H1 (cell line): ENCODE data around the gene DDI1. TPM values are rescaled to one million over a fixed set of nuclear protein-coding genes. Genes with fewer than 3 reads are reported as not detected.

Experiments
- CTCF ChIA-PET: fragments of 300-600 bp; sonication (Branson Sonifier 250); formaldehyde crosslinking; loops from one replicate; lab custom pipeline; 2021; ENCODE audit not compliant: partially characterized antibody; lab: Charles Lee
- POLR2A ChIA-PET: fragments of 300-600 bp; sonication (Branson Sonifier 250); formaldehyde crosslinking; loops from one replicate; lab custom pipeline; 2021; ENCODE audit warnings: inconsistent platforms; ENCODE audit not compliant: partially characterized antibody; lab: Charles Lee
- DNase-seq, 2 experiments: peaks; one replicate each; pipeline versions ENCODE4 v3.0.0 to v3.0.0-alpha.2; 2010 to 2022; ENCODE audit warnings: low spot score in 2 of 2, low read depth in 1 of 2, mixed read lengths in 1 of 2
- FAIRE-seq: peaks from 2 replicates; lab custom pipeline; 2011; peaks lifted over from hg19 to GRCh38; lab: Jason Lieb, UNC
- H2AFZ ChIP-seq: 2 replicates; pipeline ENCODE4 v1.8.1; 2012; ENCODE audit warnings: low read length, inconsistent platforms
- H2AK5ac ChIP-seq: 2 replicates; pipeline ENCODE4 v1.6.1; 2013; ENCODE audit warnings: low read depth, low read length
- H2BK120ac ChIP-seq: replicated peaks from 2 replicates; pipeline ENCODE3; 2013; ENCODE audit warnings: low read depth, low read length, inconsistent platforms
- H2BK12ac ChIP-seq: 2 replicates; pipeline ENCODE4 v1.6.1; 2013; ENCODE audit warnings: low read depth, low read length
- H2BK15ac ChIP-seq: 2 replicates; pipeline ENCODE4 v1.6.1; 2013; ENCODE audit warnings: low read length
- H2BK20ac ChIP-seq: 2 replicates; pipeline ENCODE4 v1.6.1; 2013; ENCODE audit warnings: low read length
- H2BK5ac ChIP-seq: 2 replicates; pipeline ENCODE4 v1.6.1; 2013; ENCODE audit warnings: low read depth, low read length
- H3K14ac ChIP-seq: 2 replicates; pipeline ENCODE4 v1.6.1; 2013; ENCODE audit warnings: inconsistent platforms; ENCODE audit not compliant: insufficient read length
- H3K18ac ChIP-seq: 2 replicates; pipeline ENCODE4 v1.6.1; 2013; ENCODE audit warnings: low read length; ENCODE audit errors: extremely low read depth
- H3K23ac ChIP-seq: 2 replicates; pipeline ENCODE4 v1.6.1; 2013; ENCODE audit warnings: inconsistent platforms; ENCODE audit not compliant: insufficient read length
- H3K23me2 ChIP-seq: 2 replicates; pipeline ENCODE4 v1.6.1; 2013; ENCODE audit warnings: low read depth, low read length
- H3K27ac ChIP-seq: 2 replicates; pipeline ENCODE4 v1.6.1; 2011; ENCODE audit warnings: low read depth, low read length, inconsistent platforms
- H3K27me3 ChIP-seq, 4 experiments: replicated peaks in 1 of 4; 1 replicate in 1 of 4; 2 replicates in 3 of 4; pipeline versions ENCODE4 v1.6.1 to v1.8.1; 2011 to 2013; ENCODE audit warnings: low read length in 3 of 4, mild to moderate bottlenecking in 3 of 4, inconsistent platforms in 2 of 4, mixed read lengths in 2 of 4, moderate library complexity in 1 of 4; ENCODE audit not compliant: control insufficient read depth in 3 of 4, insufficient read depth in 3 of 4; ENCODE audit errors: extremely low read depth in 1 of 4
- H3K36me3 ChIP-seq, 4 experiments: 2 replicates each; pipeline versions ENCODE4 v1.6.1 to v1.8.1; 2011 to 2013; ENCODE audit warnings: mild to moderate bottlenecking in 4 of 4, low read length in 3 of 4, moderate library complexity in 2 of 4, control low read depth in 1 of 4, inconsistent platforms in 1 of 4; ENCODE audit not compliant: insufficient read depth in 4 of 4, control insufficient read depth in 2 of 4
- H3K4ac ChIP-seq: replicated peaks from 2 replicates; pipeline ENCODE3; 2013; ENCODE audit warnings: low read length, low read depth, mixed read lengths, inconsistent platforms; ENCODE audit not compliant: insufficient read length
- H3K4me1 ChIP-seq, 4 experiments: replicated peaks in 1 of 4; 1 replicate in 1 of 4; 2 replicates in 3 of 4; pipeline versions ENCODE4 v1.6.1 to v1.8.1; 2011 to 2013; ENCODE audit warnings: low read length in 3 of 4, inconsistent platforms in 2 of 4, mixed read lengths in 1 of 4; ENCODE audit not compliant: insufficient read depth in 4 of 4, control insufficient read depth in 3 of 4
- H3K4me2 ChIP-seq, 2 experiments: 2 replicates each; pipeline versions ENCODE4 v1.6.1 to v1.8.1; 2011 to 2013; ENCODE audit warnings: low read depth in 2 of 2, low read length in 2 of 2, control low read depth in 1 of 2, inconsistent platforms in 1 of 2, mild to moderate bottlenecking in 1 of 2; ENCODE audit not compliant: insufficient read depth in 1 of 2
- H3K4me3 ChIP-seq, 4 experiments: fragments of 200-600, 300-600 bp in 1 of 4; sonication (generic), shearing (Covaris generic), sonication (Bioruptor Twin) in 1 of 4; 2 replicates each; pipeline versions ENCODE4 v1.5.1 to v1.8.1; 2011 to 2016; ENCODE audit warnings: low read length in 4 of 4, low read depth in 3 of 4, control low read depth in 2 of 4, inconsistent platforms in 2 of 4, mild to moderate bottlenecking in 2 of 4, mixed read lengths in 1 of 4, moderate library complexity in 1 of 4; ENCODE audit not compliant: insufficient read depth in 2 of 4; ENCODE audit errors: extremely low read depth in 1 of 4
- H3K56ac ChIP-seq: replicated peaks from 2 replicates; pipeline ENCODE3; 2013; ENCODE audit warnings: low read depth, mild to moderate bottlenecking, mixed read lengths, low read length, inconsistent platforms; ENCODE audit not compliant: insufficient read length
- H3K79me1 ChIP-seq: 2 replicates; pipeline ENCODE4 v1.6.1; 2013; ENCODE audit warnings: low read depth, low read length, control low read depth
- H3K79me2 ChIP-seq, 2 experiments: 2 replicates each; pipeline versions ENCODE4 v1.6.1 to v1.8.1; 2012 to 2013; ENCODE audit warnings: low read length in 2 of 2, mild to moderate bottlenecking in 2 of 2, inconsistent platforms in 1 of 2; ENCODE audit not compliant: insufficient read depth in 2 of 2, control insufficient read depth in 1 of 2
- H3K9ac ChIP-seq, 4 experiments: replicated peaks in 1 of 4; 1 replicate in 1 of 4; 2 replicates in 3 of 4; pipeline versions ENCODE4 v1.6.1 to v1.8.1; 2011 to 2013; ENCODE audit warnings: low read depth in 3 of 4, low read length in 3 of 4, control low read depth in 2 of 4, mild to moderate bottlenecking in 2 of 4, moderate library complexity in 2 of 4, inconsistent platforms in 1 of 4; ENCODE audit errors: extremely low read depth in 1 of 4
- H3K9me3 ChIP-seq, 2 experiments: 2 replicates each; pipeline versions ENCODE4 v1.6.1 to v1.8.1; 2012 to 2013; ENCODE audit warnings: mild to moderate bottlenecking in 2 of 2, moderate library complexity in 2 of 2, control low read depth in 1 of 2, inconsistent platforms in 1 of 2, low read depth in 1 of 2, low read length in 1 of 2, mixed read lengths in 1 of 2; ENCODE audit not compliant: insufficient read depth in 2 of 2
- H4K20me1 ChIP-seq, 2 experiments: replicated peaks in 1 of 2; 2 replicates each; pipeline versions ENCODE3 to v1.8.1; 2011 to 2013; ENCODE audit warnings: inconsistent platforms in 2 of 2, low read length in 2 of 2, mild to moderate bottlenecking in 1 of 2; ENCODE audit not compliant: insufficient read depth in 2 of 2, control insufficient read depth in 1 of 2
- H4K5ac ChIP-seq: 2 replicates; pipeline ENCODE4 v1.6.1; 2013; ENCODE audit warnings: low read length, low read depth, mixed read lengths, inconsistent platforms; ENCODE audit not compliant: insufficient read length
- H4K8ac ChIP-seq: 2 replicates; pipeline ENCODE4 v1.8.0; 2013; ENCODE audit warnings: mild to moderate bottlenecking, moderate library complexity, low read length, inconsistent platforms; ENCODE audit not compliant: insufficient read depth; ENCODE audit errors: extremely low read depth
- H4K91ac ChIP-seq: replicated peaks from 2 replicates; pipeline ENCODE3; 2013; ENCODE audit warnings: low read length, mixed read lengths, inconsistent platforms; ENCODE audit not compliant: insufficient read length
- CHD2 ChIP-seq: IDR thresholded peaks from 2 replicates; pipeline ENCODE4 v1.6.1; 2012; ENCODE audit warnings: low read length, improper control_type of control experiment
- EGR1 ChIP-seq: IDR thresholded peaks from 2 replicates; pipeline ENCODE4 v1.6.1; 2011; ENCODE audit warnings: low read depth, low read length, borderline replicate concordance
- MAX ChIP-seq: IDR thresholded peaks from 2 replicates; pipeline ENCODE4 v1.6.1; 2012; ENCODE audit warnings: inconsistent platforms
- RFX5 ChIP-seq: IDR thresholded peaks from 2 replicates; pipeline ENCODE4 v1.6.1; 2011; ENCODE audit warnings: low read depth, low read length, improper control_type of control experiment, borderline replicate concordance
- SP1 ChIP-seq: IDR thresholded peaks from 2 replicates; pipeline ENCODE4 v1.6.1; 2011; ENCODE audit warnings: low read depth, low read length
- SP2 ChIP-seq: IDR thresholded peaks from 2 replicates; pipeline ENCODE4 v1.6.1; 2012; ENCODE audit warnings: mild to moderate bottlenecking, low read length, inconsistent platforms
- SUZ12 ChIP-seq: fragments of 200-600 bp; sonication (generic); IDR thresholded peaks from 2 replicates; pipeline ENCODE4 v1.6.1; 2012; ENCODE audit warnings: mild to moderate bottlenecking, inconsistent platforms, low read length, moderate library complexity, mixed read lengths
- TBP ChIP-seq: IDR thresholded peaks from 2 replicates; pipeline ENCODE4 v1.6.1; 2011; ENCODE audit warnings: low read depth, low read length, improper control_type of control experiment
- TCF12 ChIP-seq: IDR thresholded peaks from 2 replicates; pipeline ENCODE4 v1.6.1; 2011; ENCODE audit warnings: low read depth, mild to moderate bottlenecking, low read length
- WGBS, 2 experiments: shearing (Covaris generic) in 1 of 2; methylation state at CpG; one replicate each; pipeline versions ENCODE4 v1.1.6 to v1.1.7; 2013 to 2015; ENCODE audit warnings: low lambda C conversion rate in 2 of 2, mixed read lengths in 2 of 2, inconsistent platforms in 1 of 2, low coverage in 1 of 2, missing lambda C conversion rate in 1 of 2; ENCODE audit not compliant: insufficient replicate concordance in 2 of 2, insufficient coverage in 1 of 2, insufficient read length in 1 of 2; ENCODE audit errors: extremely low coverage in 1 of 2, missing lambda C conversion rate in 1 of 2; 5-methylcytosine and 5-hydroxymethylcytosine counted together
- polyA plus RNA-seq, 7 experiments: library from polyadenylated mRNA; depleted of rRNA in 3 of 7; stranded (reverse) in 5 of 7; unstranded in 2 of 7; fragments of >200 nt in 5 of 7; fragments of 200-250 nt in 2 of 7; gene quantifications; 1 replicate in 5 of 7; 2 replicates in 1 of 7; 4 replicates in 1 of 7; pipeline versions ENCODE4 v1.2.1 to v1.2.3, GENCODE V29; 2011 to 2013; ENCODE audit warnings: missing spikeins in 2 of 7, mixed read lengths in 2 of 7
- total RNA-seq: library from RNA; stranded (reverse); fragmentation: NEBNext Ultra II Directional; extraction: Animal tissue kit (Norgen Biotek cat#: 25700); gene quantifications from 2 replicates; pipeline ENCODE4 v1.2.1, GENCODE V29; 2021
- TF ChIP-seq, protein P1 (sequence below), 3 experiments: IDR thresholded peaks; 1 replicate in 2 of 3; 2 replicates in 1 of 3; pipeline versions ENCODE4 v1.5.1 to v1.6.1; 2011; ENCODE audit warnings: low read length in 3 of 3, mild to moderate bottlenecking in 3 of 3, inconsistent platforms in 2 of 3, low read depth in 1 of 3, moderate library complexity in 1 of 3; ENCODE audit not compliant: insufficient read depth in 1 of 3; ENCODE audit errors: control extremely low read depth in 1 of 3

DDI1 gene
- total and polyA plus RNA-seq, 2 of the 8 experiments (the other 6 are each of a cell fraction or from before 2014, with no cell fraction given) = not detected

DNA sequence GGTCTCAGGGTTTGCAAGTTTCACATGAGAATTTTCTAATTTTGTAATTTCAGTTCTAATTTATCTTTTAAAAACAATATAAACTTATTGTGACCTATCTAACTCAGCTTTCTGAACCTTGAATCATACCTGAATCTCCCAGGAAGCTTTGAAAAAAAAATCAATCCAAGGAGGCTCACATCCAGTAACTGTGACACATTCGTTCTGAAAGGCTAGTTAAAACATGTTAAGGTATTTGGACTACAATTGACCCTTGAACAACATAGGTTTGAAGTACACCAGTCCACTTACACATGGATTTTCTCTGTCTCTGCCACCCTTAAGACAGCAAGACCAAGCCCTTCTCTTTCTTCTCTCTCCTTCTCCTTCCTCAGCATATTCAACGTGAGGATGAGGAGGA is 40.0 kb downstream of the DDI1 start:
- H2BK120ac ChIP-seq = no peak overlapping the region
- no peaks in the 10 kb centered on the region for H3K23me2 ChIP-seq
- DNase-seq (no peak), FAIRE-seq (no peak)
- H3K36me3 ChIP-seq = no peaks in the 10 kb centered on the region
- H3K4me3 ChIP-seq = no peak overlapping the region
- no peak overlapping the region for H4K5ac ChIP-seq
- no peak overlapping the region for H2BK20ac ChIP-seq
- H3K27me3 ChIP-seq = no peaks in the 10 kb centered on the region
- no peak overlapping the region for H3K4me2 ChIP-seq
- H2AK5ac ChIP-seq = no peak overlapping the region
- H3K79me1 ChIP-seq = no peaks in the 10 kb centered on the region
- no peak overlapping the region for H2BK15ac ChIP-seq
- no peak overlapping the region for H4K91ac ChIP-seq
- ChIA-PET POLR2A (no interaction called here), CTCF (no interaction called here)
- no peaks in the 10 kb centered on the region for H3K9me3 ChIP-seq
- no peak overlapping the region for H3K9ac ChIP-seq
- H2BK12ac ChIP-seq = no peak overlapping the region
- H3K18ac ChIP-seq = no peak overlapping the region
- no peak overlapping the region for H3K4ac ChIP-seq
- H3K23ac ChIP-seq = no peak overlapping the region
- no peak overlapping the region for H2BK5ac ChIP-seq
- no peak overlapping the region for H3K27ac ChIP-seq
- H3K56ac ChIP-seq = no peak overlapping the region
- H4K8ac ChIP-seq = no peak overlapping the region
- H4K20me1 ChIP-seq = no peaks in the 10 kb centered on the region
- no peaks in the 10 kb centered on the region for H3K79me2 ChIP-seq
- no peak overlapping the region for H3K14ac ChIP-seq
- peaks cover 0 to 3% (median 0%) of the 10 kb centered on the region in 4 experiments; a peak in 2 of 7 replicates for H3K4me1 ChIP-seq
- no peak overlapping the region for H2AFZ ChIP-seq
- 98% methylated on average over 2 of the region's 2 CpGs; no CpG with 5 or more reads in 1 of the 2 experiments for WGBS, 2 experiments
- TF ChIP-seq EGR1 (no peak), TCF12 (no peak), CHD2 (no peak), SP1 (no peak), SUZ12 (no peak), SP2 (no peak), RFX5 (no peak), TBP (no peak), MAX (no peak)
- TF ChIP-seq, protein P1, sequence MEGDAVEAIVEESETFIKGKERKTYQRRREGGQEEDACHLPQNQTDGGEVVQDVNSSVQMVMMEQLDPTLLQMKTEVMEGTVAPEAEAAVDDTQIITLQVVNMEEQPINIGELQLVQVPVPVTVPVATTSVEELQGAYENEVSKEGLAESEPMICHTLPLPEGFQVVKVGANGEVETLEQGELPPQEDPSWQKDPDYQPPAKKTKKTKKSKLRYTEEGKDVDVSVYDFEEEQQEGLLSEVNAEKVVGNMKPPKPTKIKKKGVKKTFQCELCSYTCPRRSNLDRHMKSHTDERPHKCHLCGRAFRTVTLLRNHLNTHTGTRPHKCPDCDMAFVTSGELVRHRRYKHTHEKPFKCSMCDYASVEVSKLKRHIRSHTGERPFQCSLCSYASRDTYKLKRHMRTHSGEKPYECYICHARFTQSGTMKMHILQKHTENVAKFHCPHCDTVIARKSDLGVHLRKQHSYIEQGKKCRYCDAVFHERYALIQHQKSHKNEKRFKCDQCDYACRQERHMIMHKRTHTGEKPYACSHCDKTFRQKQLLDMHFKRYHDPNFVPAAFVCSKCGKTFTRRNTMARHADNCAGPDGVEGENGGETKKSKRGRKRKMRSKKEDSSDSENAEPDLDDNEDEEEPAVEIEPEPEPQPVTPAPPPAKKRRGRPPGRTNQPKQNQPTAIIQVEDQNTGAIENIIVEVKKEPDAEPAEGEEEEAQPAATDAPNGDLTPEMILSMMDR (IDR thresholded peaks at IDR 0.05; ENCODE audit: control extremely low read depth in 1 of 3, insufficient read depth in 1 of 3, low read depth in 1 of 3, low read length in 3 of 3) = no peak
